ENCODE data around the gene REPS1.

DNA sequence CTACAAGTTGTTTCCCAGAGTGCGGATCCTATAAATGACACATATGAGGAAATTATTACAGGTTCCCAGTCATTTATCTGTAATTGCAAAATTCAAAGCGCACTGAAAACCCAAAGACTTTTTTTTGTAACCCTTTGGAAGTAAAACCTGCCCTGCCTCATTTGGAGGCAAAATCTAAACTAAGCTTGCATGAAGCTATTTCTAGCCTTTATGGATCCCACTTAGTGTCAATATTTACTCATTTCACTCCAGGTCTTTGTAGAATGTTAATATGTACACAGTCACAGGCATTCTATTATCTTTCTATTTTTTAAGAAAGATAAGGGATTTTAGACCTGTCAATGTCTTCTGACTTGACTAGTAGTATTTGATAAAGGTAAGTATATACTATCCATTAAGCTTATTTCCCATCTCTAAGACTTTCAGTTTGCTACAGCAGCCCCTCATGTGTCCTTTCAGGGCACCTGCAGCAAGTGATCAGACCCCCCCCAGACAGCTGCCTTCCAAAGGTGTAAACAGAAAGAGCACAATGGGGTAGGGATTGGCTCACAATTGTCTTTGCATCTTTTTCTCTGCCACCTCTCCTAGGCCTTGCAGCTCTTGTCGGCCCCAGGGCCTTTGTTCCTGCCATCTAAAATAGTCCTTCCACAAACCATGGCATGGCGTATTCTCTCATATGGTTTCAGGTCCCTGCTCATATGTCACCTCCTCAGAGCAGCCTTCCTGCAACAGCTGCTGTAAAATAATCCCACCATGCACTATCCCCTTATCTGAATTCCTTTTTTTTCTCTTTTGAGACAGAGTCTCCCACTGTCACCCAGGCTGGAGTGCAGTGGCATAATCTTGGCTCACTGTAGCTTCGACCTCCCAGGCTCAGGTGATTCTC is 1.3 kb upstream of the REPS1 start:
- TF ChIP-seq, protein P1, sequence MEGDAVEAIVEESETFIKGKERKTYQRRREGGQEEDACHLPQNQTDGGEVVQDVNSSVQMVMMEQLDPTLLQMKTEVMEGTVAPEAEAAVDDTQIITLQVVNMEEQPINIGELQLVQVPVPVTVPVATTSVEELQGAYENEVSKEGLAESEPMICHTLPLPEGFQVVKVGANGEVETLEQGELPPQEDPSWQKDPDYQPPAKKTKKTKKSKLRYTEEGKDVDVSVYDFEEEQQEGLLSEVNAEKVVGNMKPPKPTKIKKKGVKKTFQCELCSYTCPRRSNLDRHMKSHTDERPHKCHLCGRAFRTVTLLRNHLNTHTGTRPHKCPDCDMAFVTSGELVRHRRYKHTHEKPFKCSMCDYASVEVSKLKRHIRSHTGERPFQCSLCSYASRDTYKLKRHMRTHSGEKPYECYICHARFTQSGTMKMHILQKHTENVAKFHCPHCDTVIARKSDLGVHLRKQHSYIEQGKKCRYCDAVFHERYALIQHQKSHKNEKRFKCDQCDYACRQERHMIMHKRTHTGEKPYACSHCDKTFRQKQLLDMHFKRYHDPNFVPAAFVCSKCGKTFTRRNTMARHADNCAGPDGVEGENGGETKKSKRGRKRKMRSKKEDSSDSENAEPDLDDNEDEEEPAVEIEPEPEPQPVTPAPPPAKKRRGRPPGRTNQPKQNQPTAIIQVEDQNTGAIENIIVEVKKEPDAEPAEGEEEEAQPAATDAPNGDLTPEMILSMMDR (IDR thresholded peaks at IDR 0.05; ENCODE audit: poor library complexity): no peak
- TF ChIP-seq EZH2 (IDR thresholded peaks at IDR 0.05; ENCODE audit: borderline replicate concordance): no peak
